Prostate gland (tissue), 2 donors: ENCODE measurements around the gene TNNC2. TPM values are rescaled to one million over a fixed set of nuclear protein-coding genes. Genes with fewer than 3 reads are reported as not detected.
"Not testable (repeated sequence)": the region's sequence is repeated elsewhere in the genome, so short reads cannot be mapped to it uniquely, and the experiment has no call there.

Experiments used
- DNase-seq: peaks from one replicate; pipeline ENCODE4 v3.0.0-alpha.2; 2019; ENCODE audit warnings: low spot score
- H3K27ac ChIP-seq, 2 donors: fragments of 200-600 bp; sonication (generic); 2 replicates each; pipeline ENCODE4 v1.5.1; 2017 to 2019
- H3K27me3 ChIP-seq: fragments of 200-600 bp; sonication (generic); replicated peaks from 2 replicates; pipeline ENCODE4 v1.5.1; 2019; ENCODE audit not compliant: insufficient read depth
- H3K36me3 ChIP-seq, 2 donors: fragments of 200-600 bp; sonication (generic); 1 replicate in 1 of 2; 2 replicates in 1 of 2; pipeline versions ENCODE4 v1.5.1 to v1.8.1; 2017 to 2019
- H3K4me1 ChIP-seq: fragments of 200-600 bp; sonication (generic); replicated peaks from 2 replicates; pipeline ENCODE4 v1.5.1; 2019
- H3K4me3 ChIP-seq, 2 donors: fragments of 200-600 bp; sonication (generic); 2 replicates each; pipeline ENCODE4 v1.5.1; 2017 to 2019
- H3K9me3 ChIP-seq: fragments of 200-600 bp; sonication (generic); 2 replicates; pipeline ENCODE4 v1.5.1; 2017
- CTCF ChIP-seq, 4 experiments: fragments of 200-600 bp in 2 of 4; fragments of 450-650 bp in 2 of 4; sonication (generic) in 2 of 4; IDR thresholded peaks; 1 replicate in 3 of 4; 2 replicates in 1 of 4; pipeline ENCODE4 v1.5.1; 2016 to 2019; ENCODE audit warnings: antibody characterized with exemption in 4 of 4, mild to moderate bottlenecking in 2 of 4, moderate library complexity in 2 of 4
- POLR2A ChIP-seq: fragments of 450-650 bp; IDR thresholded peaks from one replicate; pipeline ENCODE4 v1.6.1; 2016; ENCODE audit warnings: antibody characterized with exemption, mild to moderate bottlenecking
- POLR2AphosphoS5 ChIP-seq: sonication (generic); formaldehyde crosslinking; IDR thresholded peaks from one replicate; pipeline ENCODE4 v1.6.1; 2017; ENCODE audit warnings: antibody characterized with exemption
- WGBS: methylation state at CpG from one replicate; pipeline ENCODE4 v1.1.5; 2018; 5-methylcytosine and 5-hydroxymethylcytosine counted together
- intact Hi-C: fragments of 100-400 bp; cut with DNase I; formaldehyde crosslinking; loops from one replicate; pipeline ENCODE4 v1.14.2; 2022
- total RNA-seq, 2 donors: library from RNA; depleted of rRNA; stranded (reverse); fragments of >200 nt; gene quantifications; one replicate each; pipeline ENCODE4 v1.1.0, GENCODE V29; 2016

TNNC2 gene
- total RNA-seq, 2 donors from 2014 or later: 2.1 to 3.0 TPM

GRCh38 chr20:45812157-45813005, 14.7 kb downstream of the TNNC2 start, which contains the start of gene UBE2C:
TSS of gene UBE2C (plus strand) at chr20:45812644. CDS start at chr20:45812696, 52 bp downstream.
- intact Hi-C loops: no loop called here
- peak; percentile 99 for DNase-seq
- no peak within 1 kb of the TSS for H3K27ac ChIP-seq
- TF ChIP-seq CTCF (IDR thresholded peaks at IDR 0.05) (no peak), POLR2A (no peak), POLR2AphosphoS5 (peak; percentile 98)
- peaks cover 0 to 5% of the 10 kb centered on the region in 2 donors for H3K36me3 ChIP-seq
- peak within 1 kb of the TSS; percentile 28 to 45 for H3K4me3 ChIP-seq
- H3K4me1 ChIP-seq: peaks cover 4% of the 10 kb centered on the region
- H3K27me3 ChIP-seq: no peaks in the 10 kb centered on the region
- WGBS: under 1% methylated on average over 65 of the region's 65 CpGs
- no peaks in the 10 kb centered on the region for H3K9me3 ChIP-seq

DNA sequence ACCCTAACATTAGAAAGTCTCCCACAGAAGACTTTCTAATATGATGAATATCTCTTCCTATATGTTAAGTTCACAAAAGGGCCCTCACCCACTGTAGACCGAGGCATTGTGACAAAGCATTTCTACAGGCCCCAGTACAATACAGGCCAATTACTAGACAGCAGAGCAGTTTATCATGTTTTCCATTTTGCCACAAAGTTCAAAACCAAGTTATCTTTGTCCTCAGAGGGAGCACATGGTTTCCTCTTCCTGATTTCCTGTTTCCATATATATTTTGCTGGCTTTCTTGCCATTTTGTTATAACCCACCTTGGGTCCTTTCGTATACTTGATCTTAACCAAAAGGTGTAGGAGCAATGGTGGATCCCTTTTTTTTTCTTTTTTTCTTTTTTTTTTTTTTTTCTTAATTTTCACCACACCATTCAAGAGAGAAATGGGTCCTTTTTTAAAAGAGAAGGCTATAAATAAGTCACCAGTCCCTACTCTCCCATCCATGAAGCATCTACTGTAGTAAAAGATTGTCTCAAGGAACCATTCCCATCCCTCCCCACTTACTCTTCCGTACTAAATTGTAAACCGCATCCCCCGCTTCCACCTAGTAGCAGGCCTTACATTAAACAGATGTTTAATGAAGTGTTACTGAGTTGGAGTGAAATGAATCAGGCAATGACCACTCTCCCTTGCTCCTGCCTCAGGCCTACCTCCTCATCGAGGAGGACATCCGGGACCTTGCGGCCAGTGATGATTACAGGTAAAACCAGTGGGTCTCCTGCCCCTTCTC, 16.7 kb downstream of the TNNC2 start:
- no peak for TF ChIP-seq POLR2AphosphoS5
- no peak for TF ChIP-seq POLR2A
- no peak for TF ChIP-seq CTCF (IDR thresholded peaks at IDR 0.05)
- Histone ChIP-seq H3K27ac (no peak overlapping the region), H3K36me3 (peaks cover 0 to 5% of the 10 kb centered on the region in 2 donors), H3K27me3 (no peaks in the 10 kb centered on the region), H3K9me3 (no peaks in the 10 kb centered on the region), H3K4me3 (no peak overlapping the region), H3K4me1 (peaks cover 4% of the 10 kb centered on the region)
- intact Hi-C loops: no loop called here
- DNase-seq: no peak
- 88% methylated on average over 8 of the region's 8 CpGs for WGBS

DNA sequence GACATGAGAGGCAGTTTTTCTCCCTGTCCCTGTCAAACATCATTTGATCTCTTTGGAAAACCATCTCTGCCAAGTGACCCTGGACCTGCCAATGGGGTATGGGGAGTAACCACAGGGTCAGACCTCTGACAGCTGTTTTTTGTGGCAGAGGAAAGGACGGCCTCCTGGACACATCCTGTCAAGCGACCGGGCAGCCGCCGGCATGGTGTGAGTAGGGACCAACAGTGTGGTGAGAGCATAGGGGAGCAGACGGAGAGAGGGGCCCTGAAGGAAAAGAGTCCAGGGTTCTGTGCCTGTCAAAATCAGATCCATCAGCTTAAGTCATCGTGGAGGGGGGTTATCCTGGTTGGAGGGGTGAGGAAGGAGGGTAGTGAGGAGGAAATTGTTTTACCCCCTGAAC, 25.3 kb downstream of the TNNC2 start:
- TF ChIP-seq CTCF (IDR thresholded peaks at IDR 0.05): no peak
- no peak for TF ChIP-seq POLR2A
- no peak for TF ChIP-seq POLR2AphosphoS5
- Histone ChIP-seq H3K36me3 (peaks cover 0 to 12% of the 10 kb centered on the region in 2 donors), H3K27me3 (no peaks in the 10 kb centered on the region), H3K27ac (no peak overlapping the region), H3K9me3 (no peaks in the 10 kb centered on the region), H3K4me1 (no peaks in the 10 kb centered on the region), H3K4me3 (no peak overlapping the region)
- intact Hi-C loops: no loop called here
- 93% methylated on average over 7 of the region's 7 CpGs for WGBS
- DNase-seq: no peak

GRCh38 chr20:45798935-45799642, 28.0 kb downstream of the TNNC2 start:
- H3K9me3 ChIP-seq: no peaks in the 10 kb centered on the region
- intact Hi-C loops: no loop called here
- H3K4me3 ChIP-seq: no peak overlapping the region
- no peak for DNase-seq
- H3K36me3 ChIP-seq: peaks cover 0 to 15% of the 10 kb centered on the region in 2 donors
- no peaks in the 10 kb centered on the region for H3K4me1 ChIP-seq
- TF ChIP-seq CTCF (IDR thresholded peaks at IDR 0.05) (peak in 3 of 4 experiments; percentile 32 to 56 (median 54)), POLR2AphosphoS5 (no peak)
- 32% methylated on average over 4 of the region's 4 CpGs for WGBS
- no peak overlapping the region for H3K27ac ChIP-seq
- H3K27me3 ChIP-seq: no peaks in the 10 kb centered on the region

GRCh38 chr20:45797955-45798354, 29.2 kb downstream of the TNNC2 start:
- 100% methylated on average over 3 of the region's 3 CpGs for WGBS
- DNase-seq, H3K27me3 ChIP-seq, H3K4me1 ChIP-seq, intact Hi-C loops, H3K27ac ChIP-seq, H3K4me3 ChIP-seq, H3K9me3 ChIP-seq: not testable (repeated sequence)
- peaks cover 0 to 15% of the 10 kb centered on the region in 2 donors for H3K36me3 ChIP-seq

GRCh38 chr20:45797510-45797909, 29.6 kb downstream of the TNNC2 start:
- H3K27ac ChIP-seq, H3K4me3 ChIP-seq, DNase-seq, H3K9me3 ChIP-seq, H3K4me1 ChIP-seq, intact Hi-C loops, H3K27me3 ChIP-seq: not testable (repeated sequence)
- WGBS: no CpG with 5 or more reads among the region's 1 CpG
- peaks cover 0 to 15% of the 10 kb centered on the region in 2 donors for H3K36me3 ChIP-seq
